ENCODE measurements around the gene ZFP36L2. TPM values are rescaled to one million over a fixed set of nuclear protein-coding genes. Genes with fewer than 3 reads are reported as not detected.

Gene ZFP36L2
- total and polyA plus RNA-seq, 2 donors (not counting 1 experiment from before 2014, with no cell fraction given) = 94.9 to 482 TPM

- peak overlapping the region; percentile 43 for H3K9ac ChIP-seq (ENCODE audit: low read length)
- peak; percentile 74 for ATAC-seq (ENCODE audit: low read depth)
- intact Hi-C loops (cut with micrococcal nuclease) = loop anchor here (1.0 to 2.0 kb wide), 6 partner anchors 15 to 68 kb away; partner anchors contain the start of gene ZFP36L2
- WGBS (ENCODE audit: insufficient coverage) = 17% methylated on average over 4 of the region's 9 CpGs
- peaks cover 7% of the 10 kb centered on the region for H3K79me2 ChIP-seq (ENCODE audit: control insufficient read depth, insufficient read depth, low read length)
- H3K9me3 ChIP-seq (ENCODE audit: control extremely low read depth in 1 of 3, control insufficient read depth in 2 of 3, insufficient read depth in 1 of 3, low read length in 2 of 3) = peaks cover 2 to 45% (median 23%) of the 10 kb centered on the region in 3 donors
- H2AFZ ChIP-seq (ENCODE audit: insufficient read depth, low read depth, low read length, poor library complexity, severe bottlenecking) = peak overlapping the region; percentile 14
- Mint-ChIP-seq H3K9me3 (ENCODE audit: insufficient read depth) (no peaks in the 10 kb centered on the region), H3K4me1 (peaks cover 82% of the 10 kb centered on the region), H3K27ac (peak overlapping the region; percentile 94), H3K27me3 (no peaks in the 10 kb centered on the region), H3K4me3 (peak overlapping the region; percentile 73)
- POLR2A ChIA-PET = interaction anchor here (0.7 to 8.9 kb wide), 12 partner anchors 15 to 67 kb away, joined by 3 to 223 read pairs (median 10); partner anchors contain the start of gene ZFP36L2
- H3K27ac ChIP-seq (ENCODE audit: low read length in 2 of 2) = peak overlapping the region; percentile 96 to 99
- CTCF ChIA-PET = interaction anchor here (0.6 to 21.2 kb wide), 12 partner anchors 8 to 309 kb away, joined by 3 to 449 read pairs (median 4); partner anchors contain the start of gene ZFP36L2
- H3K4me2 ChIP-seq (replicated peaks; ENCODE audit: low read depth, low read length, poor library complexity, severe bottlenecking) = peak overlapping the region; percentile 63
- no peaks in the 10 kb centered on the region for H3K27me3 ChIP-seq (replicated peaks in 1 of 4; ENCODE audit: control extremely low read depth in 1 of 4, control insufficient read depth in 3 of 4, insufficient read depth in 4 of 4, low read length in 3 of 4)
- TF ChIP-seq EZH2 (IDR thresholded peaks at IDR 0.05; ENCODE audit: borderline replicate concordance, insufficient read depth, low read depth, low read length, poor library complexity, severe bottlenecking) (no peak), CTCF (IDR thresholded peaks at IDR 0.05) (no peak)
- H4K20me1 ChIP-seq (ENCODE audit: control insufficient read depth, insufficient read depth, low read length, poor library complexity, severe bottlenecking) = no peaks in the 10 kb centered on the region
- peak; percentile 90 for DNase-seq
- H3K36me3 ChIP-seq (replicated peaks in 1 of 2; ENCODE audit: control extremely low read depth in 1 of 2, control insufficient read depth in 1 of 2, extremely low read depth in 1 of 2, insufficient read depth in 2 of 2, low read length in 1 of 2) = no peaks in the 10 kb centered on the region
- H3K4me1 ChIP-seq (ENCODE audit: control insufficient read depth in 2 of 2, insufficient read depth in 2 of 2, low read length in 2 of 2) = peaks cover 78 to 96% of the 10 kb centered on the region in 2 donors
- H3K4me3 ChIP-seq (ENCODE audit: control extremely low read depth in 1 of 5, extremely low read depth in 1 of 5, insufficient read depth in 1 of 5, low read depth in 2 of 5, low read length in 4 of 5) = peak overlapping the region in 2 of 5 experiments; percentile 9 to 12
These were observed 52.0 kb downstream of the ZFP36L2 start for GRCh38 chr2:43174368-43174916.
